Fibroblast of the aortic adventitia (primary cell): ENCODE data around the gene OSBPL5. TPM values are rescaled to one million over a fixed set of nuclear protein-coding genes. Genes with fewer than 3 reads are reported as not detected.

Experiments used
- DNase-seq: peaks from one replicate; pipeline ENCODE4 v3.0.0-alpha.2; 2010; ENCODE audit warnings: low read depth
- H3K4me3 ChIP-seq: 2 replicates; pipeline ENCODE4 v1.5.1; 2011; ENCODE audit warnings: low read depth, mild to moderate bottlenecking, control low read depth, low read length, moderate library complexity
- total RNA-seq: library from RNA; depleted of rRNA; stranded (reverse); fragments of >200 nt; gene quantifications from 2 replicates; pipeline ENCODE4 v1.2.3, GENCODE V29; 2012; ENCODE audit warnings: low replicate concordance
- TF ChIP-seq, protein P1 (sequence below): IDR thresholded peaks from 2 replicates; pipeline ENCODE4 v1.5.1; 2011; ENCODE audit warnings: mild to moderate bottlenecking, low read length, control low read depth, inconsistent platforms; ENCODE audit not compliant: insufficient read depth

OSBPL5 gene
- total RNA-seq, 1 donor, result 24.8 TPM

DNA sequence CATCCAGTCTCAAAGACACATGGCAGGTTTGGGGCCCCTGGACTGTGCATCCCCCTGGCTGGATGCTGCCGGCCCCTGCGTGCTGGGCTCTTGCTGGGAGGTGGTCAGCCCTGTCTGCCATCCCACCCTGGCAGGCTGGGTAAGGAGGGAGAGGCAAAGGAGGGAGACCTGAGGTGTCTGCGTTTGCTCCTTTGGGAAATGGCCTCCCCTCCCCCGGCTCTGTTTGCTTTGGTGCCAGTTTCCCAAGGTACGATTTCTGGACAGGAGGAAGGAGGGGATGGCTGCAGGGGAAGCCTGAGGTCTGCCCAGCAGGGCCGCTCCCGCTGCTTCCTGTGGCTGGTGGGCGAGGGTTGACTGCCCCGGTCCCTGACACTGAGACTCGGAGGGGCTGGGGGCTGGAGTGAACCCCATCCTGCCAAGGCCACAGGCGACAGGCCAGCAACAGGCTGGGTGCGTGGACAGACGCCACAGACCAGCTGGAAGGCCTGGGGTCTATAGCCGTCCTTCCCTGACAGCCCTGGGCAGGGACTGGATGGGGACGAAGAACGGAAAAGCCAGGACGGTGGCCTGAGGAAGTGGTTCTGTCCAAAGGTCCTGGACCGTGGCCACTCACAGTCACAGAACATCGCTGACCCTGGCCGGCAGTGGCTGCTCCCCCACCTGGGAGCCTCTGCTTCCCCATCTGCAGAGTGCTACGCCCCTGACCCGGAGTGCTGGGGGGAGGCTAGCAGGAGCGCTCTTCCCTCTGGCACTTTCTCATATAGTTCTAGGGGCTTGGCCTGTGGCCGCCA, 38.0 kb downstream of the OSBPL5 start:
- TF ChIP-seq, protein P1, sequence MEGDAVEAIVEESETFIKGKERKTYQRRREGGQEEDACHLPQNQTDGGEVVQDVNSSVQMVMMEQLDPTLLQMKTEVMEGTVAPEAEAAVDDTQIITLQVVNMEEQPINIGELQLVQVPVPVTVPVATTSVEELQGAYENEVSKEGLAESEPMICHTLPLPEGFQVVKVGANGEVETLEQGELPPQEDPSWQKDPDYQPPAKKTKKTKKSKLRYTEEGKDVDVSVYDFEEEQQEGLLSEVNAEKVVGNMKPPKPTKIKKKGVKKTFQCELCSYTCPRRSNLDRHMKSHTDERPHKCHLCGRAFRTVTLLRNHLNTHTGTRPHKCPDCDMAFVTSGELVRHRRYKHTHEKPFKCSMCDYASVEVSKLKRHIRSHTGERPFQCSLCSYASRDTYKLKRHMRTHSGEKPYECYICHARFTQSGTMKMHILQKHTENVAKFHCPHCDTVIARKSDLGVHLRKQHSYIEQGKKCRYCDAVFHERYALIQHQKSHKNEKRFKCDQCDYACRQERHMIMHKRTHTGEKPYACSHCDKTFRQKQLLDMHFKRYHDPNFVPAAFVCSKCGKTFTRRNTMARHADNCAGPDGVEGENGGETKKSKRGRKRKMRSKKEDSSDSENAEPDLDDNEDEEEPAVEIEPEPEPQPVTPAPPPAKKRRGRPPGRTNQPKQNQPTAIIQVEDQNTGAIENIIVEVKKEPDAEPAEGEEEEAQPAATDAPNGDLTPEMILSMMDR, result no peak
- DNase-seq, result no peak
- H3K4me3 ChIP-seq, result no peak overlapping the region

DNA sequence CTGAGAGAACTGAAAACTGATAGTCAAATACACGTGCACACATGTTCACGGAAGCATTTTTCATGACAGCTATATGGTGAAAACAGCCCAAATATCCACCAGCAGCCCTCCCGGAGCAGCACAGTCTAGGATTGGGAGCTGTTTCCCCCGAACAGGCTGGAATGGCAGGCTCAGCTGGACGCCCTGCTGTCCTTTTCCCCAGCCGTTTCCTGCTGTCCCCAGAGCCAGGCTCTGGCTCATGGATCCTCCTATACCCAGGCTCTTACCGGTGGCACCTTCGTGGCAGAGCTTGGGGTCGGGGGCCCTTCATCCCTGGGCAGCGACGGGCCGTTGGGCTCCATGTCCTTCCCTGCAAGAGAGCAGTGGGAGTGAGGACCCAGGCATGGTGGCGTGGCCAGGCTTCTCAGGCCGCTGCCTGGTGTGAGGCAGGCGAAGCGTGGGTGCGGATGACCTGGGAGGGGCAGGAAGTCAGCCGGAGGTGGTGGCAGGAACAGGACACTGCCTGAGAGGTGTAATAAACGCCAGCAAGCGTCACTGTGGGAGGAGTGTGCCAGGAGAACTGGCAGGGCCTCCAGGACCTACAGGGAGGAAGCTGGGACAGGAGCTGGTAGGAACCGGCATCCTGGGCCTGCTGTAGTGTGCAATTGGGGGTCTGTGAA, 38.8 kb downstream of the OSBPL5 start:
- TF ChIP-seq, protein P1, result no peak
- no peak for DNase-seq
- no peak overlapping the region for H3K4me3 ChIP-seq

DNA sequence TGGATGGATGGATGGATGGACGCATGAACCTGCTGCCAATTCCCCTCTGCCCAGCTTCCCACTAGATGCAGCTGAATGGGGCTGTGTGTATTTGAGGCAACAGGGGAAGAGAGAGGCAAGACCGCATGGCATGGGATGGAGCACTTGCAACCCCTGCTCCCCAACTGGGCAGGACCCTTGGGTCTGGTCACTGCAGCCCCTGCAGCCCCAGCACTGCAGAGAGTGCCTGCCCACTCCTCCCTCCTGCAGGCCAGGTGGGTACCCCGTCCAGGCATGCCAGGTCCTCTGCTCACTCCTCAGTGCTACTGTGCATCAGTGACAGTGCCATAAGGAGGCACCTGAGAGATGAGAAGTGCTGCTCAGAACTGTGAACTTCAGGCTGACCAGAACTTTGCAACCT, 40.3 kb downstream of the OSBPL5 start:
- no peak overlapping the region for H3K4me3 ChIP-seq
- TF ChIP-seq, protein P1, result no peak
- DNase-seq, result no peak

GRCh38 chr11:3123761-3124733, 41.1 kb downstream of the OSBPL5 start:
- H3K4me3 ChIP-seq, result no peak overlapping the region
- DNase-seq, result peak; percentile 96
- TF ChIP-seq, protein P1, result no peak

- DNase-seq, result peak; percentile 59
- no peak overlapping the region for H3K4me3 ChIP-seq
- TF ChIP-seq, protein P1, result peak; percentile 3
These were observed 41.8 kb downstream of the OSBPL5 start for GRCh38 chr11:3123305-3123704.

DNA sequence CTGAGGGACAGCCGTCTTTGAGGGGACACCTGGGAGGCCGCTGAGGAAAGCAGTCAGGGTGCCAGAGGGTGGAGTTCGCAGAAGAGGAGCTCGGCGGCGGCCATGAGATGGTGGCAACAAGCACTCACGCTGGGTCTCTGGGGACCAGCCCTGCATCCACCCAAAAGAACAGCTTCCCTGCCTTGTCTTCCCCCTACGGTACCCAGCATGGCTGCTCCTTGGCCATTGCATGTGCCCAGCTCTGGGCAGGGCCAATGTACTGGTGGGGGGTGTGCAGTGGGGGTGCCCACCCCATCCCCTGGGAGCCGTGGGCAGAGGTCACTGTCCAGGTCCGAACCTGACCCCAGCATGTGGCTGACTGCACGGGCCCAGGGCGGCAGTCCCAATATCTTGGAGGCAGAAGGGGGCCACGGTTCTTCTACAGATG, 42.3 kb downstream of the OSBPL5 start:
- no peak overlapping the region for H3K4me3 ChIP-seq
- no peak for DNase-seq
- TF ChIP-seq, protein P1, result no peak
